Endothelial cell (in vitro differentiated cells): ENCODE measurements around the gene WWC1. TPM values are rescaled to one million over a fixed set of nuclear protein-coding genes. Genes with fewer than 3 reads are reported as not detected.

Experiments used
- DNase-seq: peaks from one replicate; pipeline ENCODE4 v3.0.0; 2021; ENCODE audit warnings: low spot score
- H3K27ac Mint-ChIP-seq: one replicate; pipeline ENCODE4 v1.8.0; 2021; ENCODE audit warnings: mixed read lengths, inconsistent platforms; ENCODE audit not compliant: unreplicated experiment
- H3K27me3 Mint-ChIP-seq: one replicate; pipeline ENCODE4 v1.8.0; 2021; ENCODE audit warnings: mild to moderate bottlenecking, moderate library complexity, mixed read lengths, inconsistent platforms; ENCODE audit not compliant: unreplicated experiment
- H3K36me3 Mint-ChIP-seq: one replicate; pipeline ENCODE4 v1.8.0; 2021; ENCODE audit warnings: mild to moderate bottlenecking, low read depth, mixed read lengths, inconsistent platforms; ENCODE audit not compliant: unreplicated experiment
- H3K4me1 Mint-ChIP-seq: one replicate; pipeline ENCODE4 v1.8.0; 2021; ENCODE audit warnings: mild to moderate bottlenecking, mixed read lengths, inconsistent platforms; ENCODE audit not compliant: unreplicated experiment
- H3K4me3 Mint-ChIP-seq: one replicate; pipeline ENCODE4 v1.8.0; 2021; ENCODE audit warnings: mild to moderate bottlenecking, mixed read lengths, inconsistent platforms; ENCODE audit not compliant: unreplicated experiment
- H3K9me3 Mint-ChIP-seq: one replicate; pipeline ENCODE4 v1.8.0; 2021; ENCODE audit warnings: mixed read lengths, inconsistent platforms; ENCODE audit not compliant: unreplicated experiment
- CTCF ChIP-seq: fragments of 200-600 bp; sonication (generic); IDR thresholded peaks from one replicate; pipeline ENCODE4 v1.5.0; 2021; ENCODE audit warnings: antibody characterized with exemption; ENCODE audit not compliant: unreplicated experiment
- total RNA-seq: library from RNA; stranded (reverse); fragmentation: NEBNext Ultra II Directional; extraction: Animal tissue kit (Norgen Biotek cat#: 25700); gene quantifications from one replicate; pipeline ENCODE4 v1.2.1, GENCODE V29; 2021; ENCODE audit not compliant: unreplicated experiment

The WWC1 gene
- total RNA-seq, 1 donor from 2014 or later = 1.1 TPM

- no peak for TF ChIP-seq CTCF
- Mint-ChIP-seq H3K36me3 (no peaks in the 10 kb centered on the region), H3K27me3 (peaks cover 21% of the 10 kb centered on the region), H3K4me1 (peaks cover 10% of the 10 kb centered on the region), H3K27ac (no peak overlapping the region), H3K4me3 (no peak overlapping the region), H3K9me3 (no peaks in the 10 kb centered on the region)
- DNase-seq = no peak
Measured at GRCh38 chr5:168296682-168297081, 5.2 kb downstream of the WWC1 start.

GRCh38 chr5:168298949-168299348 lies 7.5 kb downstream of the WWC1 start:
- peaks cover 10% of the 10 kb centered on the region for H3K4me1 Mint-ChIP-seq
- TF ChIP-seq CTCF = no peak
- H3K27me3 Mint-ChIP-seq = peaks cover 9% of the 10 kb centered on the region
- no peaks in the 10 kb centered on the region for H3K36me3 Mint-ChIP-seq
- H3K27ac Mint-ChIP-seq = no peak overlapping the region
- no peak for DNase-seq
- no peaks in the 10 kb centered on the region for H3K9me3 Mint-ChIP-seq
- no peak overlapping the region for H3K4me3 Mint-ChIP-seq

GRCh38 chr5:168299372-168299771 lies 7.9 kb downstream of the WWC1 start:
- peaks cover 10% of the 10 kb centered on the region for H3K4me1 Mint-ChIP-seq
- no peak for TF ChIP-seq CTCF
- DNase-seq = no peak
- H3K27me3 Mint-ChIP-seq = peaks cover 9% of the 10 kb centered on the region
- H3K9me3 Mint-ChIP-seq = no peaks in the 10 kb centered on the region
- no peaks in the 10 kb centered on the region for H3K36me3 Mint-ChIP-seq
- no peak overlapping the region for H3K27ac Mint-ChIP-seq
- no peak overlapping the region for H3K4me3 Mint-ChIP-seq

- Mint-ChIP-seq H3K9me3 (no peaks in the 10 kb centered on the region), H3K4me1 (peaks cover 7% of the 10 kb centered on the region), H3K4me3 (no peak overlapping the region), H3K36me3 (no peaks in the 10 kb centered on the region), H3K27ac (no peak overlapping the region), H3K27me3 (peaks cover 3% of the 10 kb centered on the region)
- no peak for TF ChIP-seq CTCF
- no peak for DNase-seq
Measured at GRCh38 chr5:168300326-168301182, 9.1 kb downstream of the WWC1 start.
